Uterus (tissue), 4 donors: Measurements from ENCODE around the gene RPL3. TPM values are rescaled to one million over a fixed set of nuclear protein-coding genes. Genes with fewer than 3 reads are reported as not detected.

Experiments used
- DNase-seq, 2 donors: peaks; one replicate each; pipeline ENCODE4 v3.0.0-alpha.2; 2019 to 2020
- H3K27ac ChIP-seq, 2 donors: fragments of 200-600 bp; sonication (generic); 1 replicate in 1 of 2; 2 replicates in 1 of 2; pipeline ENCODE4 v1.5.1; 2016 to 2018
- H3K27me3 ChIP-seq, 2 donors: fragments of 200-600 bp; sonication (generic); one replicate each; pipeline ENCODE4 v1.5.1; 2018 to 2019; ENCODE audit warnings: control low read depth in 1 of 2
- H3K36me3 ChIP-seq, 2 donors: fragments of 200-600 bp; sonication (generic); one replicate each; pipeline ENCODE4 v1.5.1; 2019; ENCODE audit warnings: control low read depth in 1 of 2
- H3K4me1 ChIP-seq, 2 donors: fragments of 200-600 bp; sonication (generic); one replicate each; pipeline ENCODE4 v1.5.1; 2018 to 2019; ENCODE audit warnings: control low read depth in 1 of 2
- H3K4me3 ChIP-seq, 2 donors: fragments of 200-600 bp; sonication (generic); 1 replicate in 1 of 2; 2 replicates in 1 of 2; pipeline ENCODE4 v1.5.1; 2018 to 2019; ENCODE audit warnings: mild to moderate bottlenecking in 1 of 2
- H3K9me3 ChIP-seq, 2 donors: fragments of 200-600 bp; sonication (generic); one replicate each; pipeline ENCODE4 v1.5.1; 2019; ENCODE audit warnings: control low read depth in 1 of 2
- CTCF ChIP-seq, 4 experiments: fragments of 200-600 bp in 2 of 4; fragments of 450-650 bp in 2 of 4; sonication (generic) in 2 of 4; IDR thresholded peaks; one replicate each; pipeline ENCODE4 v1.5.1; 2016 to 2019; ENCODE audit warnings: antibody characterized with exemption in 4 of 4, mild to moderate bottlenecking in 2 of 4, moderate library complexity in 1 of 4
- POLR2A ChIP-seq, 2 donors: fragments of 450-650 bp; IDR thresholded peaks; one replicate each; pipeline ENCODE4 v1.6.1; 2016; ENCODE audit warnings: antibody characterized with exemption in 2 of 2, mild to moderate bottlenecking in 1 of 2, moderate library complexity in 1 of 2
- intact Hi-C: fragments of 100-400 bp; cut with DNase I; formaldehyde crosslinking; loops from one replicate; pipeline ENCODE4 v1.15.1; 2023; ENCODE audit warnings: low total_unique reads
- total RNA-seq, 4 donors: library from RNA; depleted of rRNA in 3 of 4; stranded (reverse); fragments of >200 nt in 3 of 4; gene quantifications; one replicate each; pipeline versions ENCODE4 v1.1.0 to v1.2.4, GENCODE V29; 2014 to 2023
- donor health status: DM: yes; HTN: yes; CAD: no.

Gene RPL3
- total RNA-seq, 4 donors from 2014 or later, result 1,498 to 2,840 (median 2,333) TPM

- peak overlapping the region in 1 of 2 donors; percentile 40 for H3K27ac ChIP-seq
- TF ChIP-seq CTCF (IDR thresholded peaks at IDR 0.05), result no peak
- H3K9me3 ChIP-seq, result no peaks in the 10 kb centered on the region
- no peaks in the 10 kb centered on the region for H3K36me3 ChIP-seq
- no peak overlapping the region for H3K4me3 ChIP-seq
- no peaks in the 10 kb centered on the region for H3K27me3 ChIP-seq
- peaks cover 0 to 26% of the 10 kb centered on the region in 2 donors for H3K4me1 ChIP-seq
- DNase-seq, result no peak
- intact Hi-C loops, result no loop called here
Observed at GRCh38 chr22:39299829-39300178, 19.6 kb downstream of the RPL3 start.

GRCh38 chr22:39298241-39298987 is 21.0 kb downstream of the RPL3 start:
- intact Hi-C loops, result no loop called here
- peaks cover 0 to 26% of the 10 kb centered on the region in 2 donors for H3K4me1 ChIP-seq
- no peaks in the 10 kb centered on the region for H3K27me3 ChIP-seq
- no peak for DNase-seq
- H3K9me3 ChIP-seq, result no peaks in the 10 kb centered on the region
- H3K36me3 ChIP-seq, result no peaks in the 10 kb centered on the region
- TF ChIP-seq CTCF (IDR thresholded peaks at IDR 0.05) (no peak), POLR2A (IDR thresholded peaks at IDR 0.05) (no peak)
- no peak overlapping the region for H3K4me3 ChIP-seq
- H3K27ac ChIP-seq, result peak overlapping the region; percentile 55 to 66

- no peaks in the 10 kb centered on the region for H3K9me3 ChIP-seq
- no peak for DNase-seq
- TF ChIP-seq CTCF (IDR thresholded peaks at IDR 0.05) (no peak), POLR2A (IDR thresholded peaks at IDR 0.05) (peak in 1 of 2 donors; percentile 5)
- H3K4me3 ChIP-seq, result no peak overlapping the region
- peak overlapping the region; percentile 55 to 66 for H3K27ac ChIP-seq
- H3K4me1 ChIP-seq, result peaks cover 0 to 29% of the 10 kb centered on the region in 2 donors
- H3K27me3 ChIP-seq, result no peaks in the 10 kb centered on the region
- intact Hi-C loops, result no loop called here
- no peaks in the 10 kb centered on the region for H3K36me3 ChIP-seq
Observed at GRCh38 chr22:39297490-39298240, 21.8 kb downstream of the RPL3 start.

- Histone ChIP-seq H3K9me3 (no peaks in the 10 kb centered on the region), H3K4me3 (no peak overlapping the region), H3K4me1 (peaks cover 5 to 29% of the 10 kb centered on the region in 2 donors), H3K27ac (peak overlapping the region; percentile 55 to 66), H3K27me3 (no peaks in the 10 kb centered on the region), H3K36me3 (no peaks in the 10 kb centered on the region)
- DNase-seq, result no peak
- intact Hi-C loops, result no loop called here
- TF ChIP-seq CTCF (IDR thresholded peaks at IDR 0.05) (no peak), POLR2A (IDR thresholded peaks at IDR 0.05) (no peak)
Observed at GRCh38 chr22:39296981-39297489, 22.4 kb downstream of the RPL3 start.

- Histone ChIP-seq H3K9me3 (no peaks in the 10 kb centered on the region), H3K27ac (peak overlapping the region in 1 of 2 donors; percentile 66), H3K4me1 (peaks cover 5 to 29% of the 10 kb centered on the region in 2 donors), H3K4me3 (no peak overlapping the region), H3K27me3 (no peaks in the 10 kb centered on the region), H3K36me3 (no peaks in the 10 kb centered on the region)
- intact Hi-C loops, result no loop called here
- TF ChIP-seq CTCF (IDR thresholded peaks at IDR 0.05) (no peak), POLR2A (IDR thresholded peaks at IDR 0.05) (no peak)
- DNase-seq, result no peak
Observed at GRCh38 chr22:39296535-39296934, 22.9 kb downstream of the RPL3 start.
